SU-DHL-6 (cell line): ENCODE measurements around the gene COG2.

ENCODE experiments used
- H2AFZ ChIP-seq: fragments of 200-600 bp; sonication (generic); 2 replicates; pipeline ENCODE4 v1.6.1; 2014; ENCODE audit warnings: low read depth, mild to moderate bottlenecking, moderate library complexity, mixed read lengths, antibody characterized with exemption, low read length; ENCODE audit not compliant: severe bottlenecking
- H3F3A ChIP-seq: fragments of 200-600 bp; shearing (Covaris generic); 2 replicates; pipeline ENCODE4 v1.6.0; 2016; ENCODE audit warnings: antibody characterized with exemption, mild to moderate bottlenecking; ENCODE audit not compliant: insufficient read depth
- H3K27ac ChIP-seq: fragments of 200-600 bp; sonication (generic); 2 replicates; pipeline ENCODE4 v1.5.1; 2016; ENCODE audit warnings: low read depth, mild to moderate bottlenecking, low read length, moderate library complexity, mixed read lengths
- H3K27me3 ChIP-seq: fragments of 200-600 bp; sonication (generic), shearing (Covaris generic); 2 replicates; pipeline ENCODE4 v1.6.0; 2014; ENCODE audit warnings: mild to moderate bottlenecking, low read length
- H3K36me3 ChIP-seq: fragments of 200-600 bp; sonication (generic); 2 replicates; pipeline ENCODE4 v1.6.1; 2014; ENCODE audit warnings: mild to moderate bottlenecking, low read length, mixed read lengths
- H3K4me2 ChIP-seq: fragments of 300-600, 200-600 bp; shearing (Covaris generic), sonication (generic); 2 replicates; pipeline ENCODE4 v1.6.0; 2014; ENCODE audit warnings: low read length, low read depth, mild to moderate bottlenecking; ENCODE audit not compliant: poor library complexity, severe bottlenecking
- H3K4me3 ChIP-seq: fragments of 200-600 bp; sonication (generic); 2 replicates; pipeline ENCODE4 v1.5.1; 2014; ENCODE audit warnings: antibody characterized with exemption, low read length, mild to moderate bottlenecking, mixed read lengths; ENCODE audit not compliant: insufficient read depth, poor library complexity, severe bottlenecking
- H3K79me2 ChIP-seq: fragments of 200-600 bp; sonication (generic); 2 replicates; pipeline ENCODE4 v1.6.1; 2014; ENCODE audit warnings: mild to moderate bottlenecking, low read length, moderate library complexity; ENCODE audit not compliant: insufficient read depth
- H3K9ac ChIP-seq: fragments of 200-600 bp; sonication (generic); 2 replicates; pipeline ENCODE4 v1.7.0; 2014; ENCODE audit warnings: mild to moderate bottlenecking, low read length
- H3K9me2 ChIP-seq: fragments of 200-600 bp; sonication (generic); replicated peaks from 2 replicates; pipeline ENCODE4 v1.6.1; 2014; ENCODE audit warnings: low read length; ENCODE audit not compliant: insufficient read depth
- H3K9me3 ChIP-seq: fragments of 200-600 bp; sonication (generic); 2 replicates; pipeline ENCODE4 v1.6.1; 2014; ENCODE audit warnings: low read length, mixed read lengths; ENCODE audit not compliant: insufficient read depth
- H4K20me1 ChIP-seq: fragments of 200-600 bp; sonication (generic); 2 replicates; pipeline ENCODE4 v1.6.1; 2014; ENCODE audit warnings: low read depth, mild to moderate bottlenecking, antibody characterized with exemption, low read length, moderate library complexity, mixed read lengths
- CTCF ChIP-seq: fragments of 200-600 bp; sonication (generic); IDR thresholded peaks from one replicate; pipeline ENCODE4 v1.5.1; 2017; ENCODE audit warnings: antibody characterized with exemption, mild to moderate bottlenecking, low read length, moderate library complexity; ENCODE audit not compliant: insufficient read depth, poor library complexity, severe bottlenecking
- EZH2phosphoT487 ChIP-seq: fragments of 200-600 bp; sonication (generic), shearing (Covaris generic); conservative IDR thresholded peaks from 2 replicates; pipeline ENCODE4 v1.6.1; 2018; ENCODE audit warnings: mild to moderate bottlenecking, antibody characterized with exemption, low read length, moderate library complexity, mixed read lengths

The COG2 gene

GRCh38 chr1:230725256-230726012 is 83.2 kb downstream of the COG2 start:
- no peak overlapping the region for H3K27ac ChIP-seq
- H3K9me3 ChIP-seq, result no peaks in the 10 kb centered on the region
- H3F3A ChIP-seq, result no peaks in the 10 kb centered on the region
- no peak overlapping the region for H2AFZ ChIP-seq
- H4K20me1 ChIP-seq, result no peaks in the 10 kb centered on the region
- TF ChIP-seq CTCF (no peak), EZH2phosphoT487 (no peak)
- H3K27me3 ChIP-seq, result no peaks in the 10 kb centered on the region
- H3K36me3 ChIP-seq, result no peaks in the 10 kb centered on the region
- no peak overlapping the region for H3K9ac ChIP-seq
- no peak overlapping the region for H3K4me2 ChIP-seq
- H3K79me2 ChIP-seq, result no peaks in the 10 kb centered on the region
- no peak overlapping the region for H3K4me3 ChIP-seq
- no peaks in the 10 kb centered on the region for H3K9me2 ChIP-seq

DNA sequence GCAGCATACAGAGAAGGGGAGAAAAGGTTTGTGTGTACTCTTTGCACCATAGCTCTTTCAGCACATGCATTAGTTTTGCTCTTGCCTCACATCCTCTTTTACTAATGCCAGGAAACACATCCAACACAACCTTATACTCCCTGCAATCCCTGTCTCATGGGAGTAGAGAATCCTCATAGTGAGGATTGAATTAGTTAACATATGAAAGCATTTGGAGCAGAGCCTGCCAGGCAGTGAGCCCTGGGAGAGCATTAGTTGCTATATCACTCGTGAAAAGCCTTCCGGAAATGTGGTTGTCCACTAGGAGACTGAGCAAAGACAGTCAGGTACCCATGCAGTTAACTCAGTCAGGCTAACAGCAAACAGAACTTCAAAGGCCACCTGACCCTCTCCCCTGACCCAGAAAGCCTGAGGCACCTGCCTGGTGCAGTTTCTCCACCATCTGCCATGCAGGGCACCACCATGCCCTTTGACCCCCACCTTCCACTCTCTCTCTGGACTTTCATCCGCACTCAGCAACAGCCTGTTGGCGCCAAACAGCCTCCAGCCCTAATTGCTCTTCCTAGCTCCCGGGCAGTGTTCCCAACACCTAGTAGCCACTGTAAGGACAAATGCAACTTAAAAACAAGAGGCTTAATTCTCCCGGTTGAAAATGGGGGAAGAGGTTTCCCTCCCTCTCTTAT is 86.6 kb downstream of the COG2 start:
- Histone ChIP-seq H3K36me3 (no peaks in the 10 kb centered on the region), H2AFZ (no peak overlapping the region), H3K9me2 (no peaks in the 10 kb centered on the region), H3K9me3 (no peaks in the 10 kb centered on the region), H3K27me3 (no peaks in the 10 kb centered on the region), H3K4me2 (no peak overlapping the region), H3F3A (no peaks in the 10 kb centered on the region), H4K20me1 (no peaks in the 10 kb centered on the region), H3K9ac (no peak overlapping the region), H3K27ac (no peak overlapping the region), H3K79me2 (no peaks in the 10 kb centered on the region), H3K4me3 (no peak overlapping the region)
- no peak for TF ChIP-seq EZH2phosphoT487
- TF ChIP-seq CTCF, result no peak

- Histone ChIP-seq H3K27ac (no peak overlapping the region), H3K4me3 (no peak overlapping the region), H3K9ac (no peak overlapping the region), H3K36me3 (no peaks in the 10 kb centered on the region), H2AFZ (no peak overlapping the region), H3K79me2 (no peaks in the 10 kb centered on the region), H3K9me2 (no peaks in the 10 kb centered on the region), H3F3A (no peaks in the 10 kb centered on the region), H4K20me1 (no peaks in the 10 kb centered on the region), H3K9me3 (no peaks in the 10 kb centered on the region), H3K4me2 (no peak overlapping the region), H3K27me3 (no peaks in the 10 kb centered on the region)
- TF ChIP-seq EZH2phosphoT487 (no peak), CTCF (no peak)
Observed at GRCh38 chr1:230730977-230731376, 88.7 kb downstream of the COG2 start.
